H1 (cell line): ENCODE data around the gene RIPOR2. TPM values are rescaled to one million over a fixed set of nuclear protein-coding genes. Genes with fewer than 3 reads are reported as not detected.

Source experiments
- CTCF ChIA-PET: fragments of 300-600 bp; sonication (Branson Sonifier 250); formaldehyde crosslinking; loops from one replicate; lab custom pipeline; 2021; ENCODE audit not compliant: partially characterized antibody; lab: Charles Lee
- POLR2A ChIA-PET: fragments of 300-600 bp; sonication (Branson Sonifier 250); formaldehyde crosslinking; loops from one replicate; lab custom pipeline; 2021; ENCODE audit warnings: inconsistent platforms; ENCODE audit not compliant: partially characterized antibody; lab: Charles Lee
- DNase-seq, 2 experiments: peaks; one replicate each; pipeline versions ENCODE4 v3.0.0 to v3.0.0-alpha.2; 2010 to 2022; ENCODE audit warnings: low spot score in 2 of 2, low read depth in 1 of 2, mixed read lengths in 1 of 2
- FAIRE-seq: peaks from 2 replicates; lab custom pipeline; 2011; peaks lifted over from hg19 to GRCh38; lab: Jason Lieb, UNC
- H2AFZ ChIP-seq: 2 replicates; pipeline ENCODE4 v1.8.1; 2012; ENCODE audit warnings: low read length, inconsistent platforms
- H2AK5ac ChIP-seq: 2 replicates; pipeline ENCODE4 v1.6.1; 2013; ENCODE audit warnings: low read depth, low read length
- H2BK120ac ChIP-seq: replicated peaks from 2 replicates; pipeline ENCODE3; 2013; ENCODE audit warnings: low read depth, low read length, inconsistent platforms
- H2BK12ac ChIP-seq: 2 replicates; pipeline ENCODE4 v1.6.1; 2013; ENCODE audit warnings: low read depth, low read length
- H2BK15ac ChIP-seq: 2 replicates; pipeline ENCODE4 v1.6.1; 2013; ENCODE audit warnings: low read length
- H2BK20ac ChIP-seq: 2 replicates; pipeline ENCODE4 v1.6.1; 2013; ENCODE audit warnings: low read length
- H2BK5ac ChIP-seq: 2 replicates; pipeline ENCODE4 v1.6.1; 2013; ENCODE audit warnings: low read depth, low read length
- H3K14ac ChIP-seq: 2 replicates; pipeline ENCODE4 v1.6.1; 2013; ENCODE audit warnings: inconsistent platforms; ENCODE audit not compliant: insufficient read length
- H3K18ac ChIP-seq: 2 replicates; pipeline ENCODE4 v1.6.1; 2013; ENCODE audit warnings: low read length; ENCODE audit errors: extremely low read depth
- H3K23ac ChIP-seq: 2 replicates; pipeline ENCODE4 v1.6.1; 2013; ENCODE audit warnings: inconsistent platforms; ENCODE audit not compliant: insufficient read length
- H3K23me2 ChIP-seq: 2 replicates; pipeline ENCODE4 v1.6.1; 2013; ENCODE audit warnings: low read depth, low read length
- H3K27ac ChIP-seq: 2 replicates; pipeline ENCODE4 v1.6.1; 2011; ENCODE audit warnings: low read depth, low read length, inconsistent platforms
- H3K27me3 ChIP-seq, 4 experiments: replicated peaks in 1 of 4; 1 replicate in 1 of 4; 2 replicates in 3 of 4; pipeline versions ENCODE4 v1.6.1 to v1.8.1; 2011 to 2013; ENCODE audit warnings: low read length in 3 of 4, mild to moderate bottlenecking in 3 of 4, inconsistent platforms in 2 of 4, mixed read lengths in 2 of 4, moderate library complexity in 1 of 4; ENCODE audit not compliant: control insufficient read depth in 3 of 4, insufficient read depth in 3 of 4; ENCODE audit errors: extremely low read depth in 1 of 4
- H3K36me3 ChIP-seq, 4 experiments: 2 replicates each; pipeline versions ENCODE4 v1.6.1 to v1.8.1; 2011 to 2013; ENCODE audit warnings: mild to moderate bottlenecking in 4 of 4, low read length in 3 of 4, moderate library complexity in 2 of 4, control low read depth in 1 of 4, inconsistent platforms in 1 of 4; ENCODE audit not compliant: insufficient read depth in 4 of 4, control insufficient read depth in 2 of 4
- H3K4ac ChIP-seq: replicated peaks from 2 replicates; pipeline ENCODE3; 2013; ENCODE audit warnings: low read length, low read depth, mixed read lengths, inconsistent platforms; ENCODE audit not compliant: insufficient read length
- H3K4me1 ChIP-seq, 4 experiments: replicated peaks in 1 of 4; 1 replicate in 1 of 4; 2 replicates in 3 of 4; pipeline versions ENCODE4 v1.6.1 to v1.8.1; 2011 to 2013; ENCODE audit warnings: low read length in 3 of 4, inconsistent platforms in 2 of 4, mixed read lengths in 1 of 4; ENCODE audit not compliant: insufficient read depth in 4 of 4, control insufficient read depth in 3 of 4
- H3K4me2 ChIP-seq, 2 experiments: 2 replicates each; pipeline versions ENCODE4 v1.6.1 to v1.8.1; 2011 to 2013; ENCODE audit warnings: low read depth in 2 of 2, low read length in 2 of 2, control low read depth in 1 of 2, inconsistent platforms in 1 of 2, mild to moderate bottlenecking in 1 of 2; ENCODE audit not compliant: insufficient read depth in 1 of 2
- H3K4me3 ChIP-seq, 4 experiments: fragments of 200-600, 300-600 bp in 1 of 4; sonication (generic), shearing (Covaris generic), sonication (Bioruptor Twin) in 1 of 4; 2 replicates each; pipeline versions ENCODE4 v1.5.1 to v1.8.1; 2011 to 2016; ENCODE audit warnings: low read length in 4 of 4, low read depth in 3 of 4, control low read depth in 2 of 4, inconsistent platforms in 2 of 4, mild to moderate bottlenecking in 2 of 4, mixed read lengths in 1 of 4, moderate library complexity in 1 of 4; ENCODE audit not compliant: insufficient read depth in 2 of 4; ENCODE audit errors: extremely low read depth in 1 of 4
- H3K56ac ChIP-seq: replicated peaks from 2 replicates; pipeline ENCODE3; 2013; ENCODE audit warnings: low read depth, mild to moderate bottlenecking, mixed read lengths, low read length, inconsistent platforms; ENCODE audit not compliant: insufficient read length
- H3K79me1 ChIP-seq: 2 replicates; pipeline ENCODE4 v1.6.1; 2013; ENCODE audit warnings: low read depth, low read length, control low read depth
- H3K79me2 ChIP-seq, 2 experiments: 2 replicates each; pipeline versions ENCODE4 v1.6.1 to v1.8.1; 2012 to 2013; ENCODE audit warnings: low read length in 2 of 2, mild to moderate bottlenecking in 2 of 2, inconsistent platforms in 1 of 2; ENCODE audit not compliant: insufficient read depth in 2 of 2, control insufficient read depth in 1 of 2
- H3K9ac ChIP-seq, 4 experiments: replicated peaks in 1 of 4; 1 replicate in 1 of 4; 2 replicates in 3 of 4; pipeline versions ENCODE4 v1.6.1 to v1.8.1; 2011 to 2013; ENCODE audit warnings: low read depth in 3 of 4, low read length in 3 of 4, control low read depth in 2 of 4, mild to moderate bottlenecking in 2 of 4, moderate library complexity in 2 of 4, inconsistent platforms in 1 of 4; ENCODE audit errors: extremely low read depth in 1 of 4
- H3K9me3 ChIP-seq, 2 experiments: 2 replicates each; pipeline versions ENCODE4 v1.6.1 to v1.8.1; 2012 to 2013; ENCODE audit warnings: mild to moderate bottlenecking in 2 of 2, moderate library complexity in 2 of 2, control low read depth in 1 of 2, inconsistent platforms in 1 of 2, low read depth in 1 of 2, low read length in 1 of 2, mixed read lengths in 1 of 2; ENCODE audit not compliant: insufficient read depth in 2 of 2
- H4K20me1 ChIP-seq, 2 experiments: replicated peaks in 1 of 2; 2 replicates each; pipeline versions ENCODE3 to v1.8.1; 2011 to 2013; ENCODE audit warnings: inconsistent platforms in 2 of 2, low read length in 2 of 2, mild to moderate bottlenecking in 1 of 2; ENCODE audit not compliant: insufficient read depth in 2 of 2, control insufficient read depth in 1 of 2
- H4K5ac ChIP-seq: 2 replicates; pipeline ENCODE4 v1.6.1; 2013; ENCODE audit warnings: low read length, low read depth, mixed read lengths, inconsistent platforms; ENCODE audit not compliant: insufficient read length
- H4K8ac ChIP-seq: 2 replicates; pipeline ENCODE4 v1.8.0; 2013; ENCODE audit warnings: mild to moderate bottlenecking, moderate library complexity, low read length, inconsistent platforms; ENCODE audit not compliant: insufficient read depth; ENCODE audit errors: extremely low read depth
- H4K91ac ChIP-seq: replicated peaks from 2 replicates; pipeline ENCODE3; 2013; ENCODE audit warnings: low read length, mixed read lengths, inconsistent platforms; ENCODE audit not compliant: insufficient read length
- CBX5 ChIP-seq: fragments of 300-800, 300-1000 bp; sonication (generic); IDR thresholded peaks from 2 replicates; pipeline ENCODE4 v1.7.1; 2016; ENCODE audit warnings: antibody characterized with exemption, low read length, low read depth
- CHD1 ChIP-seq: IDR thresholded peaks from 2 replicates; pipeline ENCODE4 v1.6.1; 2012; ENCODE audit warnings: low read depth, low read length, improper control_type of control experiment
- GTF2F1 ChIP-seq: IDR thresholded peaks from 2 replicates; pipeline ENCODE4 v1.6.1; 2012; ENCODE audit warnings: low read depth, low read length, improper control_type of control experiment, borderline replicate concordance
- POLR2AphosphoS5 ChIP-seq: IDR thresholded peaks from 2 replicates; pipeline ENCODE4 v1.6.1; 2011; ENCODE audit warnings: low read depth, low read length
- RAD21 ChIP-seq, 2 experiments: IDR thresholded peaks in 1 of 2; conservative IDR thresholded peaks in 1 of 2; 2 replicates each; pipeline ENCODE4 v1.6.1; 2011; ENCODE audit warnings: low read depth in 2 of 2, low read length in 2 of 2, improper control_type of control experiment in 1 of 2, inconsistent platforms in 1 of 2, mild to moderate bottlenecking in 1 of 2, moderate library complexity in 1 of 2
- SP2 ChIP-seq: IDR thresholded peaks from 2 replicates; pipeline ENCODE4 v1.6.1; 2012; ENCODE audit warnings: mild to moderate bottlenecking, low read length, inconsistent platforms
- SP4 ChIP-seq: IDR thresholded peaks from 2 replicates; pipeline ENCODE4 v1.6.1; 2012; ENCODE audit warnings: low read length, inconsistent platforms
- TCF12 ChIP-seq: IDR thresholded peaks from 2 replicates; pipeline ENCODE4 v1.6.1; 2011; ENCODE audit warnings: low read depth, mild to moderate bottlenecking, low read length
- WGBS, 2 experiments: shearing (Covaris generic) in 1 of 2; methylation state at CpG; one replicate each; pipeline versions ENCODE4 v1.1.6 to v1.1.7; 2013 to 2015; ENCODE audit warnings: low lambda C conversion rate in 2 of 2, mixed read lengths in 2 of 2, inconsistent platforms in 1 of 2, low coverage in 1 of 2, missing lambda C conversion rate in 1 of 2; ENCODE audit not compliant: insufficient replicate concordance in 2 of 2, insufficient coverage in 1 of 2, insufficient read length in 1 of 2; ENCODE audit errors: extremely low coverage in 1 of 2, missing lambda C conversion rate in 1 of 2; 5-methylcytosine and 5-hydroxymethylcytosine counted together
- polyA plus RNA-seq, 7 experiments: library from polyadenylated mRNA; depleted of rRNA in 3 of 7; stranded (reverse) in 5 of 7; unstranded in 2 of 7; fragments of >200 nt in 5 of 7; fragments of 200-250 nt in 2 of 7; gene quantifications; 1 replicate in 5 of 7; 2 replicates in 1 of 7; 4 replicates in 1 of 7; pipeline versions ENCODE4 v1.2.1 to v1.2.3, GENCODE V29; 2011 to 2013; ENCODE audit warnings: missing spikeins in 2 of 7, mixed read lengths in 2 of 7
- total RNA-seq: library from RNA; stranded (reverse); fragmentation: NEBNext Ultra II Directional; extraction: Animal tissue kit (Norgen Biotek cat#: 25700); gene quantifications from 2 replicates; pipeline ENCODE4 v1.2.1, GENCODE V29; 2021
- TF ChIP-seq, protein P1 (sequence below): IDR thresholded peaks from 2 replicates; pipeline ENCODE4 v1.6.1; 2011; ENCODE audit warnings: low read depth, mild to moderate bottlenecking, low read length; ENCODE audit not compliant: insufficient read depth
- TF ChIP-seq, protein P2 (sequence below): IDR thresholded peaks from 2 replicates; pipeline ENCODE4 v1.6.1; 2012; ENCODE audit warnings: inconsistent platforms

RIPOR2 gene
- total and polyA plus RNA-seq, 2 of the 8 experiments (the other 6 are each of a cell fraction or from before 2014, with no cell fraction given) = 16.7 to 45.6 TPM

GRCh38 chr6:24774696-24775519 is 160.9 kb downstream of the RIPOR2 start, which contains the start of gene GMNN:
TSS of gene GMNN (plus strand) at chr6:24774937. CDS start at chr6:24777247, 2,310 bp downstream.
- Histone ChIP-seq H3K4me3 (peak within 1 kb of the TSS; percentile 63 to 98 (median 85)), H4K5ac (peak within 1 kb of the TSS; percentile 99), H2BK20ac (0 out of 2 replicates have a peak within 1 kb of the TSS, but pooled peaks have one; percentile 56), H2BK120ac (peak within 1 kb of the TSS; percentile 88), H2BK15ac (peak within 1 kb of the TSS; percentile 24; the same call in 1 of the 2 replicates), H3K4ac (peak within 1 kb of the TSS; percentile 99), H3K9me3 (no peaks in the 10 kb centered on the region), H3K27me3 (no peaks in the 10 kb centered on the region), H3K79me2 (peaks cover 20 to 46% of the 10 kb centered on the region in 2 experiments), H3K56ac (peak within 1 kb of the TSS; percentile 99), H3K4me2 (peak within 1 kb of the TSS; percentile 70 to 86), H4K8ac (peak within 1 kb of the TSS; percentile 99), H2AK5ac (no peak within 1 kb of the TSS), H3K23me2 (peaks cover 2% of the 10 kb centered on the region; the same call in 1 of the 2 replicates), H2BK12ac (peak within 1 kb of the TSS; percentile 64; the same call in 1 of the 2 replicates), H3K27ac (peak within 1 kb of the TSS; percentile 99), H4K20me1 (peaks cover 13% of the 10 kb centered on the region in 2 experiments), H3K14ac (no peak within 1 kb of the TSS), H2BK5ac (peak within 1 kb of the TSS; percentile 100), H2AFZ (peak within 1 kb of the TSS; percentile 91), H3K18ac (peak within 1 kb of the TSS; percentile 99), H3K23ac (no peak within 1 kb of the TSS), H3K36me3 (peaks cover 0 to 24% (median 2%) of the 10 kb centered on the region in 4 experiments; a peak in 2 of 8 replicates), H3K4me1 (peaks cover 0 to 7% (median 3%) of the 10 kb centered on the region in 4 experiments; a peak in 5 of 7 replicates), H4K91ac (peak within 1 kb of the TSS; percentile 100), H3K9ac (peak within 1 kb of the TSS; percentile 96 to 100 (median 98)), H3K79me1 (no peaks in the 10 kb centered on the region; the same call in 1 of the 2 replicates)
- CTCF ChIA-PET = interaction anchor here (0.7 to 2.2 kb wide), 2 partner anchors 11 to 243 kb away, joined by 4 to 7 read pairs; no protein-coding TSS in a partner anchor
- DNase-seq (peak; percentile 91 to 99), FAIRE-seq (no peak)
- 3% methylated on average over 74 of the region's 75 CpGs; no CpG with 5 or more reads in 1 of the 2 experiments for whole genome bisulfite sequencing, 2 experiments
- POLR2A ChIA-PET = interaction anchor here (0.6 to 3.3 kb wide), 14 partner anchors 10 to 243 kb away, joined by 3 to 14 read pairs (median 4); no protein-coding TSS in a partner anchor
- TF ChIP-seq, protein P1, sequence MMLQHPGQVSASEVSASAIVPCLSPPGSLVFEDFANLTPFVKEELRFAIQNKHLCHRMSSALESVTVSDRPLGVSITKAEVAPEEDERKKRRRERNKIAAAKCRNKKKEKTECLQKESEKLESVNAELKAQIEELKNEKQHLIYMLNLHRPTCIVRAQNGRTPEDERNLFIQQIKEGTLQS = peak; percentile 29; the same call in 1 of the 2 replicates
- TF ChIP-seq CHD1 (no peak; the same call in 1 of the 2 replicates), CBX5 (no peak), SP4 (peak; percentile 83), SP2 (no peak), TCF12 (no peak), POLR2AphosphoS5 (peak; percentile 95), GTF2F1 (0 out of 2 replicates have a peak, but pooled peaks have one; percentile 39), RAD21 (IDR thresholded peaks at IDR 0.05 in 1 of 2, conservative IDR thresholded peaks at IDR 0.05 in 1 of 2; ENCODE audit: low read depth in 2 of 2, low read length in 2 of 2) (no peak)
- TF ChIP-seq, protein P2, sequence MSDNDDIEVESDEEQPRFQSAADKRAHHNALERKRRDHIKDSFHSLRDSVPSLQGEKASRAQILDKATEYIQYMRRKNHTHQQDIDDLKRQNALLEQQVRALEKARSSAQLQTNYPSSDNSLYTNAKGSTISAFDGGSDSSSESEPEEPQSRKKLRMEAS = peak; percentile 89
